Sciatic nerve (tissue), 2 donors: ENCODE data around the gene CACNA1G. TPM values are rescaled to one million over a fixed set of nuclear protein-coding genes. Genes with fewer than 3 reads are reported as not detected.

Source experiments
- ATAC-seq: fragments of 200-7000 bp; cut with Tn5 transposase; one replicate; pipeline ENCODE4 v1.9.1; 2020; ENCODE audit warnings: mild to moderate bottlenecking, moderate library complexity
- DNase-seq: peaks from one replicate; pipeline ENCODE4 v3.0.0-alpha.2; 2020; ENCODE audit warnings: low spot score
- intact Hi-C: fragments of 100-400 bp; cut with DNase I; formaldehyde crosslinking; loops from one replicate; pipeline ENCODE4 v1.14.2; 2022
- total RNA-seq: library from RNA; stranded (reverse); fragmentation: NEBNext Ultra II Directional; extraction: Animal tissue kit (Norgen Biotek cat#: 25700); gene quantifications from one replicate; pipeline ENCODE4 v1.2.1, GENCODE V29; 2021
- donor health status: DM: no; HTN: no; CAD: no.
- donor health status: DM: no; HTN: no; CAD: no.

Gene CACNA1G
- total RNA-seq = 0.36 TPM

DNA sequence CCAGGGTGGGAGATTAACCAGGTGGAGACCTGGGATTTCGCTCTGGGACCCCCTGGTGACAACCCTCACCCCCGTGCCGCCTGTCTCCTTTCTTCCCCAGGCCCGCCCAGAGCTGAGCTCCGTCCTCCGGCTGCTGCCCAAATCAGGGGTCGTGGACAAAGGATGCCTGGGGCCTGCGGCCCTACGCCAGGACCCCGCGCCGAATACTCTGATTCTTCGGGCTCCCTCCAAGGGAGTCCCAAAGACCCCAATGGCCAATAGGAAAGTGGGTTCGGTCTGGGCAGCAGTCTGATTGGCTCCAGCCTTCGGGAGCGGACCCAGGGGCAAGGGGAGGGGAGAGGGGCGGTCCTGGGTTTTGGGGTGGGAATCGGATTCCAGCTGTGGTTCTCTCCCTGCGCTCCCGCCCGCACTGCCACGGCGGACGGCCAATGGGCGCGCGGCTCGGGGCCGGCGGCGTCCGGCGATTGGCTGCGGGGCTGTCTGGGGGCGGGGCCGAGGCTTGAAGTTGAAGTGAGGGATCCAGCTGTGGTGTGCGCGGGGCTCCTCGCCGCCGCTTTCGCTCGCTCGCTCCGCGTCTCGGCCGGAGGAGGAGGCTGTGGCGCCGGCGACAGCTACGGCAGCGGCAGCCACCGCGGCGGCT, at the start of gene CACNA1G:
Gene CACNA1G, plus strand, starts transcription at position 531 of the 640 bp plus-strand sequence. CDS start 745 bp downstream, outside the sequence.
- ATAC-seq (peak; percentile 88), DNase-seq (peak; percentile 94)
- intact Hi-C loops = no loop called here

DNA sequence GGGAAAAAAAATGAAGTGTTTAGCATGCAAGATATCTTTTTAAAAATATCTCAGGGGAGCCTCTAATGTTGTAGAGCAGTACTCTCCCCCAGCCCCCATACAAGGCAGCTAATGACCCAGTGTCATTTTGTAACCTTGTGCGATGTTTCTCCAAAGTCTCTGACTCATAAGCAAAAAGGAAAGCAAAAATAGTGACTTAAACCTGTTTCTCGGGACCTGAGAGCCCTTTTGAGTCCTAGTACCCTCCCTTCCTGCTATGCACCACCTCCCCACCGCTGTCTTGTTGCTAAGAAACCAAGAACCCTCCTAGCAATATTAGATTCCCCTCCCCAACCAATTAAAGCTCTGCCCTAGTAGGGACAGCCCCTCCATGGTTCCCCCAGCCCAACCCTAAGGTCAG, 49.5 kb upstream of the CACNA1G start:
- intact Hi-C loops = no loop called here
- ATAC-seq = peak; percentile 11
- DNase-seq = no peak

DNA sequence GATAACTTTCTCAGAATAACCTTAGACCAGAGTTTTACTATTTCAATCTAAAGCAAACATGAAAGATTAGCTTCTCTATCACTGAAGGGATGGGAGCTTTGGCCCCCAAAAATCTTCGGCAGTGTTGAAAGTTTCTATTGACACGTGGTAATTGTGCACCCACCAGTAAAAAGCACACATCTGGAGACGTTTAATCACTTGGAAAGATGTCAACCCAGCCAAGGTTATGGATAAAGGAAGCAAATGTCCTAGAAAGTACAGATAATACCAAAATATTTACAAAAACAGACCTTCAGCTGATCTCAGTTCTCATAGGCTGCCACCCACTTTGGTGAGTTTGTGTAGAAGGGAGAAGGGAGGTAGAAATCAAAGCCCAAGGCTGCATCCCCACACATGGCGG, 47.0 kb upstream of the CACNA1G start:
- intact Hi-C loops = no loop called here
- no peak for ATAC-seq

DNA sequence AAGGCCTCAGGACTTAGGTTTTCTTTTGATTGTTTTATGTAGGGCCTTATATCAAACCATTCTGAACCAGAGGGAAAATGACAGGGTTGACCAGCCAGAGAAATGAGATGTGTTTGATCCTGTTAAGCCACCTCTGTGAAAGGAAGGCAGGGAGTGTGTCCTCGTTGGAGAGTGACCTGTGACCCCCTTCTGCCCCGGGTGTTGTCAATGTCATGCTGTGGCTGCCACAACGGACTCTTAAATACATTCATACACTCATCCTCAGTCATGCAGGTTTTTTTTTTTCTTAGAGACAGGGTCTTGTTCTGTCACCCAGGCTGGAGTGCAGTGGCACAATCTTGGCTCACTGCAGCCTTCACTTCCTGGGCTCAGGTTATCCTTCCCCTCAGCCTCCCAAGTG, 46.1 kb upstream of the CACNA1G start:
- ATAC-seq (no peak), DNase-seq (no peak)
- intact Hi-C loops = no loop called here

More for the DNA sequence above, 47.0 kb upstream of the CACNA1G start:
- no peak for DNase-seq

DNA sequence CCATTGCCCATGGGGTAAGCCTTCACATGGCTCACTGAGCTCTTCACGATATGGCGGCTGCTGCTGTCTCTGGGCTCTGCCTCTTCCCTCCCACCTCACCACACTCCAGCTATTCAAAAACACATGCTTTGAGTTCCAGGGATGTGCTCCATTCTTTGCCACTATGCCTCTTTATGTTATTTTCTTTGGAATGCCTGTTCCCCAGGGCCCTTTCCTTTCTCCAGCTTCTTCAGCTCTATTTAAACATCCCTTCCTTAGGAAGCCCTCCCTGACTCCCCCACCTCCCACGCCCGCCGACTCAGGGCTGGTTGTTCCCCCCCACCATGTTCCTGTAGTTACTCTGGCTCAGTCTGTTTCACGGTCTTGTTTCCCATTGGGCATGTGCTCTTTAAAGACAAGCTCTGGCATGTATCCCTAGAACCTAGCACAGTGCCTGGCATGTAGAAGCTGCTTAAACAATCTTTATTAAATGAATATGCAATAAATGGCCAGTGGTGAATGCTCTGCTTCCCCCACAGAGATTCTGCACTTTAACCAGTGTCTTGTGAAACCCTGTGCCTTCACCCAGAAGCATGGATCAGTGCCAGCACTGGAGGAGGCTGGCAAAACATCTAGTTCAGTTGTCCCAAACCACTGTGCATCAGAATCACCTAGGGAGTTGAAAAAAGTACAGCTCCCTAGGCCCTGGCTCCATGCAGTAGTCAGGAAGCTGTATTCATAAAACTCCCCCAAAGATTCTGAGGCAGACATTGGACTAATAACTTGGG, 45.4 kb upstream of the CACNA1G start:
- intact Hi-C loops = no loop called here
- ATAC-seq = peak; percentile 26
- DNase-seq = no peak

DNA sequence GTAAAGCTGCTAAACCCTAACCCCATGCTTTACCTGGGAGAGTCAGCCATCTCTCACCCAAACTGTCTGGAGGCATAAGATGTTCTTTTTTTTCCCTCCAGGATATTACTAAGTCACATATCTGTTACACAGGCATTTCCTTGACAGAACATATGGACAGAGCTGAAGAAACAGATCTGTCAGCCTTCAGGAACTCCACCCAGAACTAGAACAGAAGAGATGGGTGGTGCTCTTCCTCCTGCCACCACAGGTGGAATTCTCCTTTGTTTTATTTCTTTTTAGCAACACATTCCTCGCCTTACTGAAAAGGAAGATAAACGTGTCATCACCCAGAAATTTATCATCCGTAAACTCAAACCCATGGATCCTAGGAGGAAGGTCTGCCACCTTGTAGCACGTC, 43.5 kb upstream of the CACNA1G start:
- DNase-seq (no peak), ATAC-seq (no peak)
- intact Hi-C loops = no loop called here

DNA sequence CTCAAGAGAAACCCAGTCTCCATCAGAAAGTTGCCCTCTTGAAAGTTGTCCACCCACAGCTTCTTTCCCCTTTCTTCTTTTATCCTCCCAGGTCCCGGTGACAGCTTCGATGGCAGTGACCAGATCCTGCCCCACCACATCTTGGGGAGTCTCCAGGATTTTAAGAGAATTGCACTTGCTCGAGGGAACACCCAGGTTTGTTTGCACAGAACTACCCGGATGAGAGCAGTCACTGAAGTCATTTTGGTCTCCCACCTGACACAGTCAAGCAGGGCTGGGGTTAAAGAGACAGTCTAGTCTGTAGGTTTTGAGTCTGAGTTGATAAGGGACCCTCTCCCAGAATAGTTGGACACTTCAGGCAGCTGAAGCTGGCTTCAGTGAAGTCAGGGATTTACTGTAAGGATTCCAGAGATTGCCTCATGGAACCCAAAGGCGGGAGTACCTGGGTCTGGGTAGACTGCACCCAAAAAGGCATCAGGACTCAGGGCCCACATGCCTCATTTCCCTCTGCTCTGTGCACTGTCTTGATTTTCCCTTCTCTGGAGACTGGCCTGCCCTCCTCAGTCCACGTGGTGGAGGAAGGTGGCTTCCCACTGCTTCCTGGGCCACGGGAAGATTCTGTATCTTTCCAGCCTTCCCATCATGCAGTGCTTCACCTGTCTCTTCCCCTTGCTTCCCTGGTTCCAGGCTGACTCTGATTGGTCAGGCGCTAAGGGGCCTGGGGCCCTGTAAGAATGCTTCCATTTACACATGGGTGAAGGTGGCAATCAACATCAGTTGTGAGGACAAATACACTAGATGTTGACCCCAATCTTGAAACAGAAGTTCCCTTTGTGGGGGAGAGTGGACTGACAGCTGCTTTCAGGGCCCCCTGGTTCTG, 42.8 kb upstream of the CACNA1G start:
- DNase-seq (no peak), ATAC-seq (no peak)
- intact Hi-C loops = no loop called here

DNA sequence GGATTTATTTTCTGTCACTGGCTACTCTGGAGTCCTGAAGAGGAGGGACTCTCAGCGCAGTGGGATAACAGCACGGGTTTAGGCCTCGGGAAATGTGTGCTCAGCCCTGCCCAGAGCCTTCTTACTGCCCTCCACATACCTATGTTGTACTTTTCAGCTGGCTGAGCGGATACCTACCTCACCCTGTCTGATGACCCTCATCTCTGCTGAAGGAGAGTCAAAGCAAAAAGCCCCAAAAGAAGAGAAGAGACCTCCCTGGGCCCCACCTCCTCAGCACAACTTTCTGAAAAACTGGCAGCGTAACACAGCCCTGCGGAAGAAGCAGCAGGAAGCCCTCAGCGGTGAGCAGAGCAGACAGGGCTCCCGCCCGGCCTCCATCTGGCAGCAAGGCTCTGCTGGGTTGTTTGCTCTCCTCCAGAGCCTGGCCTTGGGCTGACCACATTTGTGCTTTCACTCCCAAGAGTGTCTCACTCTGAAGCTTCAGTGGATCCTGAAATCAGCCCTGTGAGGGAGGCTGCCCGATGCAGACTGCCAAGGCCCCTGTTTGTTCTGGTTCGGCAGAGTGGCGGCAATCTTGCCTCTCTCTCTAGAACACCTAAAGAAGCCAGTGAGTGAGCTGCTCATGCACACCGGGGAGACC, 42.0 kb upstream of the CACNA1G start:
- DNase-seq (no peak), ATAC-seq (peak; percentile 72)
- intact Hi-C loops = no loop called here

DNA sequence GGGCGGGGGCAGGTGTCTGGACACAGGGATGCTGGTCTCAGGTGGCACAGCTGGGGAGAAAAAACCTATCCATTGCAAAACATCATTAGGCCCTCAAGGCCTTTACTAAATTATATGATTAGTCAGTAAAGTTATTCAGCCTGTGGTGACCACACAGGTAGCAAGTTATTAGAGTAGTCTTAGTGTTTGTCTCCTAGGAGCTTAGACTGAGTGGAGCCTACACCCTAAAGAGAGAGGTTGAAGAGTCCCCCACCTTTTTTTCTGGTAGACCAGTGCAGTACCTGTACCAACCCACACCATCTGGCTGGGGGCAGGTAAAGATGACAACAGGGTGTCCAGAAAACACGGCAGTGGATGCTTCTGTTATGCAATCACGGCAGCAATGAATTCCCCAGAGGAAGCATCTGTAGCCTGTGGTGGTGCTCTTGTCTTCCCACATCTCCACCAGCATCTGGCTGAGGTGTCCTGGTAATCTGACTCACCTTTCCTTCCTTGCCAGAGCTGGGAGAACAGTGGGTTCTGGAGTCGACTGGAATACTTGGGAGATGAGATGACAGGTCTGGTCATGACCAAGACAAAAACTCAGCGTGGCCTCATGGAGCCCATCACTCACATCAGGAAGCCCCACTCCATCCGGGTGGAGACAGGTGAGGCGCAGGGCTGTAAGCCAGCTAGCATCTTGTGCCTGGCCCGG, 41.2 kb upstream of the CACNA1G start:
- intact Hi-C loops = no loop called here
- DNase-seq = no peak

DNA sequence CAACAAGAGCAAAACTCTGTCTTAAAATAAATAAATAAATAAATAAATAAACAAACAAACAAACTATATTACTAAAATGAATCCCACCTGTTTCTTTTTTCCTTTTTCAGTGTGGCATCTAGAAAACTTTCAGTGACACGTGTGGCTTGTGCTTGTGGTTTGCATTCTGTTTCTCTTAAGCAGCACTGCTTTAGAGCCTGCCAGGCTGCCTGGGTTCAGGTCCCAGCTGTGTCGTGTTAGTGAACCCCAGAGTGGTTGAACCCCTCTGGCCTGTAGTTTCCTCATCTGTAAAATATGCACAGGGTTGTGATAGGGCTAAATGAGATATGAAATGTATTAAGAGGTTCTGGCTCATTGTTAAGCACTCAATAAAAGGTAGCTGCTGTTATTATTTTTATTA, 40.0 kb upstream of the CACNA1G start:
- ATAC-seq (no peak), DNase-seq (no peak)
- intact Hi-C loops = no loop called here

More for the DNA sequence above, 41.2 kb upstream of the CACNA1G start:
- ATAC-seq = no peak

DNA sequence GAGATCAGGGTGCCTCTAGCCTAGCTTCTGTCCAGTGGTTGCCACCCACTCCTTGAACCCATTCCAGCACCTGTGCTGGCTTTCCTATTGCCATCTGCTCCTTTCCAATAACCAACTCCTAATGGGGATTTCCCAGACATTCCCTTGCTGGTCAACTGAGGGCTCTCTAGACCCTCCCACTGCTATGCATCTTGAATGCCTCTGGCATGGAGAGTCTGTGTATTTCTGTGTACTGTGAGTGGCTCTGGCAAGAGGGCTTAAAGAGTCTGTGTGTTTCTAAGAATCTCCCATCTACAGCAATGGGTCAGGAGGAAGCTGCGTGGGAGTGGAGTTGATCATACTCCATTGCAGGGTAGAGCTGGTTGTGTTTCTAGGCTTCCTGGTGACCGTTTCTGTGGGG, 39.0 kb upstream of the CACNA1G start:
- no peak for DNase-seq
- ATAC-seq = no peak
- intact Hi-C loops = no loop called here

DNA sequence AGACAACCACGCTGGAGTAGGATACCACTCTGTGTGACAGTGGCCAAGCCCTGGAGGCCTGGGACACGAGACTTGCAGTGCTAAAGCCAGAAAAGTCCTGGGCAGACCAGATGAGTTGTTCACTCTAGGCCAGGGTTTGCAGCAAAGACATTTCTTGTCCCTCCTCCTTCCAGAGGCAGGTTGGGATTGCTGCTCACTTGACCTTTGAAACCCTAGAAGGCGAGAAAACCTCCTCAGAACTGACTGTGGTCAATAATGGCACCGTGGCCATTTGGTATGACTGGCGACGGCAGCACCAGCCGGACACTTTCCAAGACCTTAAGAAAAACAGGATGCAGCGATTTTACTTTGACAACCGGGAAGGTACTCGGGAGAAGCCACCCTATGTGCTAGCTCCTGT, 37.7 kb upstream of the CACNA1G start:
- no peak for DNase-seq
- intact Hi-C loops = no loop called here
- ATAC-seq = no peak

DNA sequence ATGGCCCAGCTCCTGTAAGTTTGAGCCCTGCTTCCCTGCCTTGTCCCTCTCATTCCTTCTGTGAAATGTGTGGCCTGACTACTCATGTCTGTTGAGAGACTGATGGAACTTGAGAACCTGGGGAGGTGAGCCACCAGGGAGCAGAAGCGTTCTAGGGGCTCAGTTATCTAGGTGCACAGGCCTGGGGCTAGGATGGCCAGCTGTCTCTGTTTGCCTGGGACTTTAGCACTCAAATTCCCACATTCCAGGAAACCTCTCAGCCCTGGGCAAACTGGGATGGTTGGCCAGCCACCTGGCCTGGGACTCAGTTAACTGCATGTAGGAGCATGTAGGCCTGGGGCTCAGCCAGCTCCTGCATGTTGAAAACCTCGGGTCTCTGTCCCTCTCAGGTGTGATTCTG, 37.3 kb upstream of the CACNA1G start:
- intact Hi-C loops = no loop called here
- ATAC-seq = no peak
- DNase-seq = no peak

DNA sequence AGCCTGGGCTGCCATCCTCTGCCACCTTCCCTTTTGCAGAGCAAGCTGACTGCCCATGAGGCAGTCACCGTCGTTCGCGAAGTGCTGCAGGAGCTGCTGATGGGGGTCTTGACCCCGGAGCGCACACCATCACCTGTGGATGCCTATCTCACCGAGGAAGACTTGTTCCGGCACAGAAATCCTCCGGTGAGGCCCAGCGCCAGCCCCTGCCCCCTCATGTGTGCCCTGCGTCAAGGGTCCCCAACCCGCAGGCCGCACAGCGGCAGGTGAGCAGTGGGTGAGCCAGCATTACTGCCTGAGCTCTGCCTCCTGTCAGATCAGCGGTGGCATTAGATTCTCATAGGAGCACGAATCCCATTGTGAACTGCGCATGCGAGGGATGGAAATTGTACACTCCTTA, 35.7 kb upstream of the CACNA1G start:
- DNase-seq (no peak), ATAC-seq (no peak)
- intact Hi-C loops = no loop called here

DNA sequence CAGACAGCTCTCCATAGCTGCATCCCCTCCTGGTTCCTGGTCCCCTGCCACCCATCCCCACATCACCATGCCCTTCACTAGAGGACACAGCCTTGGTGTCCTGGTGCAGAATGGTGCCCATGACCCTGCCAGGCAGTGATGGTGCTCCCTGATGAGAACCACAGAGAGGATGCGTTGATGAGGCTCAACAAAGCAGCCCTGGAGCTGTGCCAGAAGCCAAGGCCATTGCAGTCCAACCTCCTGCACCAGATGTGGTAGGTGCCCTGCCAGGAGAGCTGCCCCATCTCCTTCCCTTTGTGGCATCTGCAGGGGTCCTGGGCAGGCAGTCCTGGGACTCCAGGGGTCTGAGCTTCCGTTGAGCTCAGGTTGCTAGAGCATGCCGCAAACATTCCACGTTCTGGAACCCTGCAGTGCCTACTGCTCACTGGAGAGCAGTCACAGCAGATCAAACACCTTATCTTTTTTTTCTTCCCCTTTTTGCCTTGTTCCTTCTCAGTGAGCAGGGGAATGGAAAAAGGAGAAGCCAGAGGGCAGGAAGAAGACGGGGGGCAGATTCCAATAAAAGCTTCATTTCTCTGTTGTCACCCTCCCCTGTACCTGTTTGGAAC, 33.3 kb upstream of the CACNA1G start:
- intact Hi-C loops = no loop called here
- ATAC-seq = no peak
- no peak for DNase-seq

DNA sequence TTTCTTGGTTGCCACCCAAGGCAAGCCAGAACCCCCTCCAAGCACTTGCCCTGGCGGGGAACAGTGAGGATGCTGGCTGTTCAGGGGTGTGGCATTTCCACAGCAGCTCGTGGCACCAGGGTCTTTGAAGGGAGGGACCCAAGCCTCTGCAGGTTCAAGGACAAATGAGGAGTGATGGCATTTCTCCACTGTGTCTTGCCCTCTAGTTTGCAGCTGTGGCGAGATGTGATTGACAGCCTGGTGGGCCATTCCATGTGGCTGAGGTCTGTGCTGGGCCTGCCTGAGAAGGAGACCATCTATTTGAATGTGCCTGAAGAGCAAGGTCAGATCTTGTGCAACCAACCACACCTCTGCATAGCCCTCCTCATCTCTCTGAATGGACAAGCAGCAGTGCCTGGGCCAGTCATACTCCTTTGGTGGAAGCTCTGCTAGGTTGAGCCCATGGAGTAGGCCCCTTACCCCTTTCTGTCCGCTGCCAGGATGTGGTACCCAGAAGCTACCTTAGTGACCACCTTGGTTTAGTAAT, 32.5 kb upstream of the CACNA1G start:
- intact Hi-C loops = no loop called here
- ATAC-seq = no peak
- DNase-seq = no peak

DNA sequence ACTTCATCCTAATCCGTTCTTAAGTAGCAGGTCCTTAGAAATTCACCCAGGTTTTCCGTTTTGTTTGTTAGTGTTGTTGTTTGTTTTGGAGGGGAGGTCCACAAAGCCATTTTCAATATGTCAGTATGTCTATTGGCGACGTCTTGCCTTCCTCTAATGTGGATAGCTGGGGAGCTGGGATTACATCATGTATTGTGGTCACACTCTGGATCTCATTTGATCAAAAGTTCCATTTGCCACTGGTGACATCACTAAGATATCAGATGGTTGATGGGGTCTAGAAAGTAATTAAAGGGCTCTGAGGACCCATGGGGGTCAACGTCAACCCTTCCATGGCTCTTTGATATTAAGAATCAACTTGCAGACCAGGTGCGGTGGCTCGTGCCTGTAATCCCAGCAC, 30.7 kb upstream of the CACNA1G start:
- ATAC-seq (no peak), DNase-seq (no peak)
- intact Hi-C loops = no loop called here

DNA sequence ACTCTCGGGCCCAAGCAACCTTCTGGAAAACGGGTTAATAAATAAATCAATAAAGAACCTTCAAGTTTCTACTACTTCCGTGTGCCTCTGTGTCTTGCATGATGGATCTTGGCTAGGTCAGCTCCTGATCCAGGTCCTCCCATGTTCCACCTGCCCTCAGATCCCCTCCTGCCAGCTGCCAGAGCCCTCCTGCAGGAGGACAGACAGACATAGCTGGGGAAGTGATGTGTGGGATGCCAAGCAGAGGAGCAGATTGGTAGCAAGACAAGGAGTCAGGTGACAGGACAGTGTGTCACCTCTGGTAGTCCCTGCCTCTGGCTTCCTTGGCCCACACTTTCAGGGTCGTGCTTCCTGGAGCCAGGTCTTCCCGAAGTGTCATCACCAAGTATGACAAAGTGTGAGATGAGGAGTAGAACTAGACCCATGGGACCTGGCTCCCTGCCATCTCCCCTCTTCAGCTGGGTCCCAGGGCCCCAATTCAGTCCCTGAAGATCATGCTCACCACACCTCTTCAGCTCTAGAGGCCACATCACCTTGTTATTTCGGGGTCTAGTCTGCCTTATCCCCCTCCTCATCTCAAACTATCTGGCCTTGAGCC, 29.0 kb upstream of the CACNA1G start:
- ATAC-seq (no peak), DNase-seq (no peak)
- intact Hi-C loops = no loop called here
